Central memory CD4-positive, alpha-beta T cell (primary cell): ENCODE data around the gene EIF2S2.
"Not testable (repeated sequence)": the region's sequence is repeated elsewhere in the genome, so short reads cannot be mapped to it uniquely, and the experiment has no call there.

ENCODE experiments used
- DNase-seq: peaks from one replicate; pipeline ENCODE4 v3.0.0; 2022
- total RNA-seq, 3 experiments: gene quantifications; one replicate each; lab custom pipeline; 2026; lab: John Stamatoyannopoulos, UW

Gene EIF2S2
- 49.0 to 364 (median 205) reads per million in 3 experiments for total RNA-seq

- DNase-seq: peak; percentile 96
These were observed at the start of gene EIF2S2 for GRCh38 chr20:34111702-34112599. EIF2S2 (minus strand) TSS chr20:34112243; CDS start chr20:34112110, 133 bp downstream.

GRCh38 chr20:34157697-34158096 is 45.7 kb upstream of the EIF2S2 start:
- DNase-seq: not testable (repeated sequence)

GRCh38 chr20:34155836-34156235 is 43.8 kb upstream of the EIF2S2 start:
- DNase-seq: no peak

GRCh38 chr20:34153169-34153568 is 41.1 kb upstream of the EIF2S2 start:
- not testable (repeated sequence) for DNase-seq

- DNase-seq: not testable (repeated sequence)
These were observed 40.0 kb upstream of the EIF2S2 start for GRCh38 chr20:34152073-34152472.

GRCh38 chr20:34150306-34151000 is 38.4 kb upstream of the EIF2S2 start:
- no peak for DNase-seq

GRCh38 chr20:34145280-34145819 is 33.3 kb upstream of the EIF2S2 start:
- no peak for DNase-seq

GRCh38 chr20:34143951-34144350 is 31.9 kb upstream of the EIF2S2 start:
- DNase-seq: no peak

- no peak for DNase-seq
These were observed 30.1 kb upstream of the EIF2S2 start for GRCh38 chr20:34142121-34142520.

GRCh38 chr20:34141293-34141692 is 29.2 kb upstream of the EIF2S2 start:
- DNase-seq: no peak

GRCh38 chr20:34135525-34136275 is 23.7 kb upstream of the EIF2S2 start:
- DNase-seq: not testable (repeated sequence)

- DNase-seq: not testable (repeated sequence)
These were observed 21.4 kb upstream of the EIF2S2 start for GRCh38 chr20:34133365-34133860.

- DNase-seq: not testable (repeated sequence)
These were observed 20.9 kb upstream of the EIF2S2 start for GRCh38 chr20:34132943-34133342.

- DNase-seq: not testable (repeated sequence)
These were observed 20.4 kb upstream of the EIF2S2 start for GRCh38 chr20:34132491-34132890.

- DNase-seq: no peak
These were observed 19.4 kb upstream of the EIF2S2 start for GRCh38 chr20:34131491-34131890.

- DNase-seq: peak; percentile 68
These were observed 17.6 kb upstream of the EIF2S2 start for GRCh38 chr20:34129518-34130162.

GRCh38 chr20:34127792-34128191 is 15.7 kb upstream of the EIF2S2 start:
- DNase-seq: no peak

GRCh38 chr20:34124469-34125249 is 12.6 kb upstream of the EIF2S2 start:
- DNase-seq: no peak

- no peak for DNase-seq
These were observed 11.3 kb upstream of the EIF2S2 start for GRCh38 chr20:34123309-34123708.

GRCh38 chr20:34122274-34122980 is 10.4 kb upstream of the EIF2S2 start:
- DNase-seq: no peak
